ENCODE results near the gene RFT1.

GRCh38 chr3:53134631-53135232, 4.5 kb upstream of the RFT1 start:
- TF ChIP-seq CTCF (IDR thresholded peaks at IDR 0.05) (peak in 1 of 2 donors; percentile 77), POLR2A (IDR thresholded peaks at IDR 0.05) (no peak), POLR2AphosphoS5 (IDR thresholded peaks at IDR 0.05) (no peak), EP300 (IDR thresholded peaks at IDR 0.05) (no peak)
